ENCODE results near the gene CBLN3. TPM values are rescaled to one million over a fixed set of nuclear protein-coding genes. Genes with fewer than 3 reads are reported as not detected.

The CBLN3 gene
- total RNA-seq, 1 experiment from 2014 or later: 1.4 TPM

DNA sequence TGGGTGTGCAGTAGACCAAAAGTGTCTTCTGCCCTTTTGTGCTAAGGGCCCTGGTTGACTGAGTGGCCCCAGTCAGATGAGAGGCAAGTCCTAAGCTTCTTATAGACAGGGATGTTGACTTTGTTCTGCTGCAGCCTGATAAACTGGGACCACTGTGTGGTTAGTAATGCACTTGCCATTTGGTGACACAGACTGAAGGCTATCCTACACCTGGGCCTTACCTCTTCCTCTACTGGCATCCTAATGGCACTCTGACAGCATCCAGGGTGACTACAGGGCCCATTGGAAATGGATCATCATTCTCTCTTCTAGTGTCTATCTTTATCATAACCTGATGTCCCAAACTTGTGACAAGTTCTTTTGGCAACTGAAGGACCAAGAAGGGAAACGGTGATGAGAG is 9.8 kb upstream of the CBLN3 start:
- POLR2A ChIA-PET: no interaction called here
- H3K4me3 ChIP-seq (ENCODE audit: low read depth, low read length): no peak overlapping the region

DNA sequence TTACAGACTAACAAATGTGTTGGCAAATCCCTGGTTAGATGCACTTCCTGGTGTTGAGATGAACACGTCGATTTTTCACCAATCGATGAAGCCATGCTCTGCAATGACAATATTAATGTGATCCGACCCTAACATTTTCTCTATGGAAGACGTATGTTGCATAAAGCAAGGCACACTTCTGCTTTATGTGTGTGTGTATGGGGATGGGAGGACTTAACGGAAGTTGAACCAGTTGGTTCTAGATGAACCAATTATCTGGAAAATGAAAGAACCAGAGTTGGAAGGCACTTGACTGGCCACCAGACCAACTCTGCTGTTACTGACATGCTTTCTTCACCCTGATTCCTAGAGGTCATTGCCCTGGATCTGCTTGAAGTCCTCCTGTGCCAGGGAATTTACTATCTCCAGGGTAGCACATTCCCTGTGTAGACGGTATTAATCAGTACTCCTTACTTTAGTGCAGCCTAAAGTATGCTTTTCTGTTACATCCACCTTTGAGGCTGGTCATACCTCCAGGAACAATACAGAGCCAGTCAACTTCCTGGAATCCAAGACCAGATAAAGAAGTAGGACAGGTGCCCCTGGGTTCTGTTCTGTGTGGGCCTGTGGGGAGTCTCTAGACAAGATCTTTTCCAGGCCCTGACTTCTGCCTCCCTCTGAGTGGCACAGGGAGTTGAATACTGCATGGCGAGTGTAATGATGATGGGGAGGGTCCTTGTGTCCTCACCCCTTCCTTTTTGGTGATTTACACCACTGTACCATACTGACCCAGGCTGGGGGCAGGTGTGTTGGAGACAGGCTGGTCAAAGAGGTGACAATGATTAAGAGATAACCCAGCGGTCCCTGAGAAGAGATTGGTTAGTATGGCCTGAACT is 9.0 kb upstream of the CBLN3 start:
- Mint-ChIP-seq H3K4me1 (ENCODE audit: low read depth, unreplicated experiment) (peaks cover 9% of the 10 kb centered on the region), H3K36me3 (ENCODE audit: insufficient read depth, unreplicated experiment) (peaks cover 55% of the 10 kb centered on the region), H3K27me3 (ENCODE audit: insufficient read depth, unreplicated experiment) (no peaks in the 10 kb centered on the region), H3K9me3 (ENCODE audit: unreplicated experiment) (no peaks in the 10 kb centered on the region), H3K27ac (ENCODE audit: unreplicated experiment) (no peak overlapping the region), H3K4me3 (ENCODE audit: unreplicated experiment) (no peak overlapping the region)
- DNase-seq: no peak
- no peaks in the 10 kb centered on the region for H3K27me3 ChIP-seq (replicated peaks; ENCODE audit: control insufficient read depth, insufficient read depth, low read length)
- no peaks in the 10 kb centered on the region for H3K9me3 ChIP-seq
- ChIA-PET POLR2A (no interaction called here), CTCF (interaction anchor here (2.2 kb wide), 1 partner anchor 72 kb away, joined by 22 read pairs; no protein-coding TSS in a partner anchor)
- TF ChIP-seq, protein P1, sequence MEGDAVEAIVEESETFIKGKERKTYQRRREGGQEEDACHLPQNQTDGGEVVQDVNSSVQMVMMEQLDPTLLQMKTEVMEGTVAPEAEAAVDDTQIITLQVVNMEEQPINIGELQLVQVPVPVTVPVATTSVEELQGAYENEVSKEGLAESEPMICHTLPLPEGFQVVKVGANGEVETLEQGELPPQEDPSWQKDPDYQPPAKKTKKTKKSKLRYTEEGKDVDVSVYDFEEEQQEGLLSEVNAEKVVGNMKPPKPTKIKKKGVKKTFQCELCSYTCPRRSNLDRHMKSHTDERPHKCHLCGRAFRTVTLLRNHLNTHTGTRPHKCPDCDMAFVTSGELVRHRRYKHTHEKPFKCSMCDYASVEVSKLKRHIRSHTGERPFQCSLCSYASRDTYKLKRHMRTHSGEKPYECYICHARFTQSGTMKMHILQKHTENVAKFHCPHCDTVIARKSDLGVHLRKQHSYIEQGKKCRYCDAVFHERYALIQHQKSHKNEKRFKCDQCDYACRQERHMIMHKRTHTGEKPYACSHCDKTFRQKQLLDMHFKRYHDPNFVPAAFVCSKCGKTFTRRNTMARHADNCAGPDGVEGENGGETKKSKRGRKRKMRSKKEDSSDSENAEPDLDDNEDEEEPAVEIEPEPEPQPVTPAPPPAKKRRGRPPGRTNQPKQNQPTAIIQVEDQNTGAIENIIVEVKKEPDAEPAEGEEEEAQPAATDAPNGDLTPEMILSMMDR (IDR thresholded peaks at IDR 0.05; ENCODE audit: insufficient read depth in 1 of 2, low read depth in 1 of 2, low read length in 1 of 2, severe bottlenecking in 1 of 2, unreplicated experiment in 1 of 2): no peak
- no peak overlapping the region for H3K4me3 ChIP-seq (ENCODE audit: low read depth, low read length)
- peaks cover 4% of the 10 kb centered on the region for H3K36me3 ChIP-seq (ENCODE audit: control insufficient read depth, insufficient read depth, low read length)
- intact Hi-C loops (cut with micrococcal nuclease; ENCODE audit: unreplicated experiment): no loop called here
- no peaks in the 10 kb centered on the region; the same call in 1 of the 2 replicates for H3K4me1 ChIP-seq
- no TSS peak for BruUV-seq (replicated peaks)

More for the DNA sequence above, 9.8 kb upstream of the CBLN3 start:
- TF ChIP-seq, protein P1 (IDR thresholded peaks at IDR 0.05; ENCODE audit: insufficient read depth in 1 of 2, low read depth in 1 of 2, low read length in 1 of 2, severe bottlenecking in 1 of 2, unreplicated experiment in 1 of 2): no peak
- H3K36me3 ChIP-seq (ENCODE audit: control insufficient read depth, insufficient read depth, low read length): peaks cover 4% of the 10 kb centered on the region
- H3K27ac Mint-ChIP-seq (ENCODE audit: unreplicated experiment): no peak overlapping the region
- BruUV-seq (replicated peaks): no TSS peak
- H3K36me3 Mint-ChIP-seq (ENCODE audit: insufficient read depth, unreplicated experiment): peaks cover 52% of the 10 kb centered on the region
- H3K27me3 Mint-ChIP-seq (ENCODE audit: insufficient read depth, unreplicated experiment): no peaks in the 10 kb centered on the region
- CTCF ChIA-PET: no interaction called here
- no peaks in the 10 kb centered on the region; the same call in 1 of the 2 replicates for H3K4me1 ChIP-seq
- no peaks in the 10 kb centered on the region for H3K9me3 ChIP-seq
- DNase-seq: no peak
- intact Hi-C loops (cut with micrococcal nuclease; ENCODE audit: unreplicated experiment): no loop called here
- H3K27me3 ChIP-seq (replicated peaks; ENCODE audit: control insufficient read depth, insufficient read depth, low read length): no peaks in the 10 kb centered on the region
- no peak overlapping the region for H3K4me3 Mint-ChIP-seq (ENCODE audit: unreplicated experiment)
- no peaks in the 10 kb centered on the region for H3K9me3 Mint-ChIP-seq (ENCODE audit: unreplicated experiment)
- peaks cover 8% of the 10 kb centered on the region for H3K4me1 Mint-ChIP-seq (ENCODE audit: low read depth, unreplicated experiment)

DNA sequence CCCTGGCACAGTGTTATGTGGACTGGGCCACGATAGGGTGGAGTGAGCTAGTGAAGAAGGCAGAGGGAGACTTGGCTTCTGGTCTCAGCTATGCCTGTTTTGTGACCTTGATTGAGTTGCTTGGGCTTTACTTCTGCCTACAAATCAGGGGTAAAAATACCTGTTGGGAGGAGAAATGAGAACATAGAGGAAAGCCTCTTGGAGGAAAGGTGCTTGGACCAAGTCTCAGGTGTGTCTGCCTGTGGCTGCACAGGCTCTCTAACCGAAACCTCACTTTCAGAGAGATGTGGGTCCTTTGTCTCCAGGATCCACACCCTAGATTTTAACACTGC is 8.2 kb upstream of the CBLN3 start:
- TF ChIP-seq, protein P1 (IDR thresholded peaks at IDR 0.05; ENCODE audit: insufficient read depth in 1 of 2, low read depth in 1 of 2, low read length in 1 of 2, severe bottlenecking in 1 of 2, unreplicated experiment in 1 of 2): no peak
- no peak overlapping the region for H3K27ac Mint-ChIP-seq (ENCODE audit: unreplicated experiment)
- ChIA-PET POLR2A (interaction anchor here (0.7 kb wide), 1 partner anchor 71 kb away, joined by 3 read pairs; no protein-coding TSS in a partner anchor), CTCF (interaction anchor here (0.5 to 4.1 kb wide), 3 partner anchors 39 to 105 kb away, joined by 3 to 37 read pairs (median 22); partner anchors contain the start of gene NYNRIN)
- intact Hi-C loops (cut with micrococcal nuclease; ENCODE audit: unreplicated experiment): loop anchor here (2.0 kb wide), 1 partner anchor 195 kb away; the partner anchor contains the start of gene TINF2
- no peaks in the 10 kb centered on the region for H3K9me3 ChIP-seq
- peaks cover 4% of the 10 kb centered on the region for H3K36me3 ChIP-seq (ENCODE audit: control insufficient read depth, insufficient read depth, low read length)
- no TSS peak for BruUV-seq (replicated peaks)
- no peak overlapping the region for H3K4me3 Mint-ChIP-seq (ENCODE audit: unreplicated experiment)
- no peaks in the 10 kb centered on the region; the same call in 1 of the 2 replicates for H3K4me1 ChIP-seq
- no peaks in the 10 kb centered on the region for H3K27me3 ChIP-seq (replicated peaks; ENCODE audit: control insufficient read depth, insufficient read depth, low read length)
- no peak overlapping the region for H3K4me3 ChIP-seq (ENCODE audit: low read depth, low read length)
- DNase-seq: no peak
- peaks cover 58% of the 10 kb centered on the region for H3K36me3 Mint-ChIP-seq (ENCODE audit: insufficient read depth, unreplicated experiment)
- H3K4me1 Mint-ChIP-seq (ENCODE audit: low read depth, unreplicated experiment): peaks cover 14% of the 10 kb centered on the region
- H3K9me3 Mint-ChIP-seq (ENCODE audit: unreplicated experiment): no peaks in the 10 kb centered on the region
- no peaks in the 10 kb centered on the region for H3K27me3 Mint-ChIP-seq (ENCODE audit: insufficient read depth, unreplicated experiment)

All from Caco-2 (cell line).